ENCODE data around the gene ATG9B. TPM values are rescaled to one million over a fixed set of nuclear protein-coding genes. Genes with fewer than 3 reads are reported as not detected.

The ATG9B gene
- total RNA-seq, 1 experiment from 2014 or later, result 1.3 TPM

GRCh38 chr7:150968734-150969372, 55.4 kb downstream of the ATG9B start:
- Histone ChIP-seq H3K9me3 (ENCODE audit: low read length) (no peaks in the 10 kb centered on the region), H2AFZ (ENCODE audit: low read length) (no peak overlapping the region), H3K4me1 (ENCODE audit: insufficient read depth, low read length) (no peaks in the 10 kb centered on the region), H3K27ac (ENCODE audit: low read length) (no peak overlapping the region), H3F3A (ENCODE audit: low read length, unreplicated experiment) (no peaks in the 10 kb centered on the region), H3K79me2 (ENCODE audit: low read length) (no peaks in the 10 kb centered on the region), H3K9ac (ENCODE audit: low read length) (no peak overlapping the region), H3K4me2 (ENCODE audit: low read length) (no peak overlapping the region), H3K4me3 (ENCODE audit: low read length) (no peak overlapping the region), H3K36me3 (ENCODE audit: low read depth, low read length) (no peaks in the 10 kb centered on the region), H3K9me2 (replicated peaks; ENCODE audit: low read length) (no peaks in the 10 kb centered on the region), H4K20me1 (ENCODE audit: low read length) (no peaks in the 10 kb centered on the region), H3K27me3 (ENCODE audit: low read length) (peaks cover 20% of the 10 kb centered on the region; the same call in 1 of the 2 replicates)
- POLR2A ChIA-PET (ENCODE audit: unreplicated experiment), result no interaction called here
- TF ChIP-seq EZH2phosphoT487 (IDR thresholded peaks at IDR 0.05; ENCODE audit: borderline replicate concordance, low read length), result no peak
- TF ChIP-seq EZH2 (IDR thresholded peaks at IDR 0.05; ENCODE audit: low read length, unreplicated experiment), result no peak
- TF ChIP-seq CTCF (conservative IDR thresholded peaks at IDR 0.05; ENCODE audit: low read depth, low read length), result no peak
- no peak for ATAC-seq
- BruUV-seq (replicated peaks), result no TSS peak
- no peak for DNase-seq
- CTCF ChIA-PET, result no interaction called here
- intact Hi-C loops (cut with micrococcal nuclease), result no loop called here

GRCh38 chr7:150968056-150968733, 56.1 kb downstream of the ATG9B start:
- no peak overlapping the region for H3K27ac ChIP-seq (ENCODE audit: low read length)
- H3F3A ChIP-seq (ENCODE audit: low read length, unreplicated experiment), result no peaks in the 10 kb centered on the region
- no peak for TF ChIP-seq EZH2phosphoT487 (IDR thresholded peaks at IDR 0.05; ENCODE audit: borderline replicate concordance, low read length)
- ChIA-PET CTCF (no interaction called here), POLR2A (ENCODE audit: unreplicated experiment) (no interaction called here)
- no peaks in the 10 kb centered on the region for H4K20me1 ChIP-seq (ENCODE audit: low read length)
- H3K4me1 ChIP-seq (ENCODE audit: insufficient read depth, low read length), result no peaks in the 10 kb centered on the region
- no peaks in the 10 kb centered on the region for H3K9me3 ChIP-seq (ENCODE audit: low read length)
- H3K9ac ChIP-seq (ENCODE audit: low read length), result no peak overlapping the region
- H3K4me2 ChIP-seq (ENCODE audit: low read length), result no peak overlapping the region
- no peaks in the 10 kb centered on the region for H3K36me3 ChIP-seq (ENCODE audit: low read depth, low read length)
- H3K9me2 ChIP-seq (replicated peaks; ENCODE audit: low read length), result no peaks in the 10 kb centered on the region
- peaks cover 20% of the 10 kb centered on the region; the same call in 1 of the 2 replicates for H3K27me3 ChIP-seq (ENCODE audit: low read length)
- DNase-seq (no peak), ATAC-seq (no peak)
- intact Hi-C loops (cut with micrococcal nuclease), result no loop called here
- H2AFZ ChIP-seq (ENCODE audit: low read length), result no peak overlapping the region
- no TSS peak for BruUV-seq (replicated peaks)
- H3K4me3 ChIP-seq (ENCODE audit: low read length), result no peak overlapping the region
- H3K79me2 ChIP-seq (ENCODE audit: low read length), result no peaks in the 10 kb centered on the region

- Histone ChIP-seq H3K36me3 (ENCODE audit: low read depth, low read length) (no peaks in the 10 kb centered on the region), H3K9me2 (replicated peaks; ENCODE audit: low read length) (no peaks in the 10 kb centered on the region), H3K9ac (ENCODE audit: low read length) (no peak overlapping the region), H3K4me1 (ENCODE audit: insufficient read depth, low read length) (no peaks in the 10 kb centered on the region), H3F3A (ENCODE audit: low read length, unreplicated experiment) (no peaks in the 10 kb centered on the region), H3K9me3 (ENCODE audit: low read length) (no peaks in the 10 kb centered on the region), H3K27ac (ENCODE audit: low read length) (no peak overlapping the region), H4K20me1 (ENCODE audit: low read length) (no peaks in the 10 kb centered on the region), H3K4me2 (ENCODE audit: low read length) (no peak overlapping the region), H3K4me3 (ENCODE audit: low read length) (no peak overlapping the region), H3K27me3 (ENCODE audit: low read length) (peaks cover 20% of the 10 kb centered on the region; the same call in 1 of the 2 replicates), H2AFZ (ENCODE audit: low read length) (no peak overlapping the region), H3K79me2 (ENCODE audit: low read length) (no peaks in the 10 kb centered on the region)
- ATAC-seq, result no peak
- ChIA-PET CTCF (no interaction called here), POLR2A (ENCODE audit: unreplicated experiment) (no interaction called here)
- intact Hi-C loops (cut with micrococcal nuclease), result no loop called here
- TF ChIP-seq CTCF (conservative IDR thresholded peaks at IDR 0.05; ENCODE audit: low read depth, low read length) (no peak), EZH2phosphoT487 (IDR thresholded peaks at IDR 0.05; ENCODE audit: borderline replicate concordance, low read length) (no peak), EZH2 (IDR thresholded peaks at IDR 0.05; ENCODE audit: low read length, unreplicated experiment) (no peak)
- DNase-seq, result no peak
- no TSS peak for BruUV-seq (replicated peaks)
These were observed 56.9 kb downstream of the ATG9B start for GRCh38 chr7:150967349-150967748.
